Measurements from ENCODE around the gene MORN4. TPM values are rescaled to one million over a fixed set of nuclear protein-coding genes. Genes with fewer than 3 reads are reported as not detected.

The MORN4 gene
- total and polyA plus RNA-seq, 9 of the 15 experiments (the other 6 are each of a cell fraction or from before 2014, with no cell fraction given), result 8.3 to 23.9 (median 11.7) TPM

DNA sequence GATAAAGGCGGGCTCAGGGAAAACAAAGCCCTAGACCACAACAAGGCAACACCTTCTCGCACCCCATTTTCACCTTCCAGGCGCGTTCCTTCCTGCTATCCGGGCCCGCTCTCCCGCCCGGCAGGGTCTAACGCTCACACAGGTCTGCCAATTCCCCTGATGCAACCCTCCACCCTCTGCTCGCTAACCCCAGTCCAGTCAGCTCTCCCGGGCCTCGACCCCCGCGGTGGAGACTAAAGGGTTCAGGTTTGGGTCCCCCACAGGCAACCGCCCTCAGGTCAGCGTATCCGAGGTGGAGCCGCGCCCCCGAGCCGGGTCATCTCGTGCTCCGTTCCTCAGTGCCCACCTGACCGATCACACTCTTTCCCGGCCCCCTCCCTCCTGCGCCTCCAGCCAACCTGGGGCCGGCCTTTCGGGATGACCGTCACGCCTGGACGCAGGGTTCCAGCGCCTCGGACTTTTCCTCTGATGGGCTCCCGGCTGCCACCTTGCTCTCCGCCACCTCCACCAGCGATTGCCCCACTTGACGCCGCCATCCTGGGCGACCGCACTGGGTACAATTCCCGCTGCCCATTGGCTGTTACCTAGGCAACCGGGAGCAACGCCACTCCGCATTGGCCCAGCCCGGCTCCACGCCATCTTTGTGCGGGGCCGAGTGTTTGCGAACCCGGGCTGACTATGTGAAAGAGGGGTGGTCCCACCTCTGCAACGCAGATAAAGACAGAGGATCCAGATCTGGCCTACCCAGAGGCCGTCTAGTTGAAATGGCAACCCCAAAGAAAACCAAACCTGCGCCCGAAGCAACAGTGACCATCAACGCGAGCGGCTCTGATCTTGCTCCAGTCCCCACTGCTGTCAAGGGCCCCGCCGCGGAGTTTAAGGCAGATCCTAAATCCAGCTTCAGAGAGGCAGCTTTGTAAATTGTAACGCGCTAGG is at the start of gene MORN4 (continued):
- TF ChIP-seq, protein P1, sequence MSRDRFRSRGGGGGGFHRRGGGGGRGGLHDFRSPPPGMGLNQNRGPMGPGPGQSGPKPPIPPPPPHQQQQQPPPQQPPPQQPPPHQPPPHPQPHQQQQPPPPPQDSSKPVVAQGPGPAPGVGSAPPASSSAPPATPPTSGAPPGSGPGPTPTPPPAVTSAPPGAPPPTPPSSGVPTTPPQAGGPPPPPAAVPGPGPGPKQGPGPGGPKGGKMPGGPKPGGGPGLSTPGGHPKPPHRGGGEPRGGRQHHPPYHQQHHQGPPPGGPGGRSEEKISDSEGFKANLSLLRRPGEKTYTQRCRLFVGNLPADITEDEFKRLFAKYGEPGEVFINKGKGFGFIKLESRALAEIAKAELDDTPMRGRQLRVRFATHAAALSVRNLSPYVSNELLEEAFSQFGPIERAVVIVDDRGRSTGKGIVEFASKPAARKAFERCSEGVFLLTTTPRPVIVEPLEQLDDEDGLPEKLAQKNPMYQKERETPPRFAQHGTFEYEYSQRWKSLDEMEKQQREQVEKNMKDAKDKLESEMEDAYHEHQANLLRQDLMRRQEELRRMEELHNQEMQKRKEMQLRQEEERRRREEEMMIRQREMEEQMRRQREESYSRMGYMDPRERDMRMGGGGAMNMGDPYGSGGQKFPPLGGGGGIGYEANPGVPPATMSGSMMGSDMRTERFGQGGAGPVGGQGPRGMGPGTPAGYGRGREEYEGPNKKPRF (IDR thresholded peaks at IDR 0.05; ENCODE audit: low read depth, low read length), result no peak
- TF ChIP-seq, protein P2, sequence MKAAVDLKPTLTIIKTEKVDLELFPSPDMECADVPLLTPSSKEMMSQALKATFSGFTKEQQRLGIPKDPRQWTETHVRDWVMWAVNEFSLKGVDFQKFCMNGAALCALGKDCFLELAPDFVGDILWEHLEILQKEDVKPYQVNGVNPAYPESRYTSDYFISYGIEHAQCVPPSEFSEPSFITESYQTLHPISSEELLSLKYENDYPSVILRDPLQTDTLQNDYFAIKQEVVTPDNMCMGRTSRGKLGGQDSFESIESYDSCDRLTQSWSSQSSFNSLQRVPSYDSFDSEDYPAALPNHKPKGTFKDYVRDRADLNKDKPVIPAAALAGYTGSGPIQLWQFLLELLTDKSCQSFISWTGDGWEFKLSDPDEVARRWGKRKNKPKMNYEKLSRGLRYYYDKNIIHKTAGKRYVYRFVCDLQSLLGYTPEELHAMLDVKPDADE (conservative IDR thresholded peaks at IDR 0.05; ENCODE audit: control insufficient read depth, low read depth, low read length), result no peak
- TF ChIP-seq TRIM24 (IDR thresholded peaks at IDR 0.05), result no peak
- TF ChIP-seq, protein P3, sequence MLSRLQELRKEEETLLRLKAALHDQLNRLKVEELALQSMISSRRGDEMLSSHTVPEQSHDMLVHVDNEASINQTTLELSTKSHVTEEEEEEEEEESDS (CRISPR knock-in tag; IDR thresholded peaks at IDR 0.05), result no peak
- TF ChIP-seq U2AF2 (optimal IDR thresholded peaks at IDR 0.05; ENCODE audit: low read depth, low read length), result no peak
- TF ChIP-seq, protein P4, sequence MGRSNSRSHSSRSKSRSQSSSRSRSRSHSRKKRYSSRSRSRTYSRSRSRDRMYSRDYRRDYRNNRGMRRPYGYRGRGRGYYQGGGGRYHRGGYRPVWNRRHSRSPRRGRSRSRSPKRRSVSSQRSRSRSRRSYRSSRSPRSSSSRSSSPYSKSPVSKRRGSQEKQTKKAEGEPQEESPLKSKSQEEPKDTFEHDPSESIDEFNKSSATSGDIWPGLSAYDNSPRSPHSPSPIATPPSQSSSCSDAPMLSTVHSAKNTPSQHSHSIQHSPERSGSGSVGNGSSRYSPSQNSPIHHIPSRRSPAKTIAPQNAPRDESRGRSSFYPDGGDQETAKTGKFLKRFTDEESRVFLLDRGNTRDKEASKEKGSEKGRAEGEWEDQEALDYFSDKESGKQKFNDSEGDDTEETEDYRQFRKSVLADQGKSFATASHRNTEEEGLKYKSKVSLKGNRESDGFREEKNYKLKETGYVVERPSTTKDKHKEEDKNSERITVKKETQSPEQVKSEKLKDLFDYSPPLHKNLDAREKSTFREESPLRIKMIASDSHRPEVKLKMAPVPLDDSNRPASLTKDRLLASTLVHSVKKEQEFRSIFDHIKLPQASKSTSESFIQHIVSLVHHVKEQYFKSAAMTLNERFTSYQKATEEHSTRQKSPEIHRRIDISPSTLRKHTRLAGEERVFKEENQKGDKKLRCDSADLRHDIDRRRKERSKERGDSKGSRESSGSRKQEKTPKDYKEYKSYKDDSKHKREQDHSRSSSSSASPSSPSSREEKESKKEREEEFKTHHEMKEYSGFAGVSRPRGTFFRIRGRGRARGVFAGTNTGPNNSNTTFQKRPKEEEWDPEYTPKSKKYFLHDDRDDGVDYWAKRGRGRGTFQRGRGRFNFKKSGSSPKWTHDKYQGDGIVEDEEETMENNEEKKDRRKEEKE (IDR thresholded peaks at IDR 0.05; ENCODE audit: borderline replicate concordance in 1 of 2, control insufficient read depth in 1 of 2, low read depth in 2 of 2, low read length in 1 of 2), result no peak
- peak; percentile 99 for TF ChIP-seq RFX1 (IDR thresholded peaks at IDR 0.05)
- TF ChIP-seq CAMTA2 (CRISPR knock-in tag; conservative IDR thresholded peaks at IDR 0.05), result no peak
- peak; percentile 89 for TF ChIP-seq ZKSCAN1 (IDR thresholded peaks at IDR 0.05; ENCODE audit: low read depth, low read length)
- no peak for TF ChIP-seq ZNF224 (CRISPR knock-in tag; IDR thresholded peaks at IDR 0.05)
- no peak for TF ChIP-seq FOXJ2 (tag; IDR thresholded peaks at IDR 0.05)
- no peak for TF ChIP-seq TEAD4 (IDR thresholded peaks at IDR 0.05; ENCODE audit: low read length)
- no peak for TF ChIP-seq TEAD4 (CRISPR knock-in tag; IDR thresholded peaks at IDR 0.05; ENCODE audit: borderline replicate concordance)
- TF ChIP-seq, protein P5, sequence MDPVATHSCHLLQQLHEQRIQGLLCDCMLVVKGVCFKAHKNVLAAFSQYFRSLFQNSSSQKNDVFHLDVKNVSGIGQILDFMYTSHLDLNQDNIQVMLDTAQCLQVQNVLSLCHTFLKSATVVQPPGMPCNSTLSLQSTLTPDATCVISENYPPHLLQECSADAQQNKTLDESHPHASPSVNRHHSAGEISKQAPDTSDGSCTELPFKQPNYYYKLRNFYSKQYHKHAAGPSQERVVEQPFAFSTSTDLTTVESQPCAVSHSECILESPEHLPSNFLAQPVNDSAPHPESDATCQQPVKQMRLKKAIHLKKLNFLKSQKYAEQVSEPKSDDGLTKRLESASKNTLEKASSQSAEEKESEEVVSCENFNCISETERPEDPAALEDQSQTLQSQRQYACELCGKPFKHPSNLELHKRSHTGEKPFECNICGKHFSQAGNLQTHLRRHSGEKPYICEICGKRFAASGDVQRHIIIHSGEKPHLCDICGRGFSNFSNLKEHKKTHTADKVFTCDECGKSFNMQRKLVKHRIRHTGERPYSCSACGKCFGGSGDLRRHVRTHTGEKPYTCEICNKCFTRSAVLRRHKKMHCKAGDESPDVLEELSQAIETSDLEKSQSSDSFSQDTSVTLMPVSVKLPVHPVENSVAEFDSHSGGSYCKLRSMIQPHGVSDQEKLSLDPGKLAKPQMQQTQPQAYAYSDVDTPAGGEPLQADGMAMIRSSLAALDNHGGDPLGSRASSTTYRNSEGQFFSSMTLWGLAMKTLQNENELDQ (CRISPR knock-in tag; IDR thresholded peaks at IDR 0.05; ENCODE audit: borderline replicate concordance), result no peak
- TF ChIP-seq ZNF785 (CRISPR knock-in tag; IDR thresholded peaks at IDR 0.05), result no peak
- TF ChIP-seq ZNF124 (CRISPR knock-in tag; IDR thresholded peaks at IDR 0.05), result no peak
- no peak for TF ChIP-seq RAD21 (CRISPR knock-in tag; conservative IDR thresholded peaks at IDR 0.05 in 1 of 2, IDR thresholded peaks at IDR 0.05 in 1 of 2)
- TF ChIP-seq PRPF4 (IDR thresholded peaks at IDR 0.05; ENCODE audit: insufficient read depth, low read depth, low read length, poor library complexity, severe bottlenecking), result no peak
